Astrocyte of the cerebellum (primary cell): ENCODE measurements around the gene ARHGAP10.

Experiments
- DNase-seq: peaks from one replicate; pipeline ENCODE4 v3.0.0-alpha.2; 2011; ENCODE audit warnings: low read depth
- H3K4me3 ChIP-seq: 2 replicates; pipeline ENCODE4 v1.5.1; 2011; ENCODE audit warnings: mild to moderate bottlenecking, low read depth, low read length, moderate library complexity
- CTCF ChIP-seq: IDR thresholded peaks from 2 replicates; pipeline ENCODE4 v1.5.1; 2012; ENCODE audit warnings: low read length, low read depth, moderate library complexity, mild to moderate bottlenecking; ENCODE audit errors: missing control alignments
- in situ Hi-C: cut with HindIII; loops from 2 replicates; pipeline ENCODE4 v1.10.0; 2017; ENCODE audit warnings: low sequenced_read_pairs

Gene ARHGAP10

GRCh38 chr4:148071009-148071408, 339.1 kb downstream of the ARHGAP10 start:
- in situ Hi-C loops = no loop called here
- TF ChIP-seq CTCF = no peak
- no peak for DNase-seq
- no peak overlapping the region for H3K4me3 ChIP-seq

GRCh38 chr4:148072789-148073188, 340.9 kb downstream of the ARHGAP10 start:
- no peak for TF ChIP-seq CTCF
- in situ Hi-C loops = no loop called here
- H3K4me3 ChIP-seq = no peak overlapping the region
- no peak for DNase-seq

GRCh38 chr4:148073349-148073748, 341.5 kb downstream of the ARHGAP10 start:
- no peak overlapping the region for H3K4me3 ChIP-seq
- no peak for TF ChIP-seq CTCF
- DNase-seq = no peak
- in situ Hi-C loops = no loop called here

GRCh38 chr4:148074462-148074861, 342.6 kb downstream of the ARHGAP10 start:
- in situ Hi-C loops = no loop called here
- no peak overlapping the region for H3K4me3 ChIP-seq
- no peak for DNase-seq
- TF ChIP-seq CTCF = no peak

- H3K4me3 ChIP-seq = no peak overlapping the region
- in situ Hi-C loops = no loop called here
- TF ChIP-seq CTCF = no peak
- no peak for DNase-seq
Measured at GRCh38 chr4:148075438-148075837, 343.6 kb downstream of the ARHGAP10 start.

GRCh38 chr4:148076964-148077363, 345.1 kb downstream of the ARHGAP10 start:
- TF ChIP-seq CTCF = no peak
- in situ Hi-C loops = no loop called here

GRCh38 chr4:148077581-148077980, 345.7 kb downstream of the ARHGAP10 start:
- TF ChIP-seq CTCF = no peak
- no peak overlapping the region for H3K4me3 ChIP-seq
- no peak for DNase-seq
- in situ Hi-C loops = no loop called here

More at GRCh38 chr4:148076964-148077363, 345.1 kb downstream of the ARHGAP10 start:
- no peak for DNase-seq
- no peak overlapping the region for H3K4me3 ChIP-seq
